Measurements from ENCODE around the gene PIAS4. TPM values are rescaled to one million over a fixed set of nuclear protein-coding genes. Genes with fewer than 3 reads are reported as not detected.

Gene PIAS4
- total RNA-seq, 2 experiments from 2014 or later, result 23.0 to 37.3 TPM

Small RNAs within 50 kb of the gene (microRNA-seq; reads per million reads assigned to microRNA genes)
- gene MIR637 (ENCODE audit: borderline replicate concordance), result not detected

Other genes with a start within 250 kb of the PIAS4 start
- 10 to 100 TPM; 29.8 to 37.1 TPM for gene APBA3, start 246.0 kb upstream of the PIAS4 start, total RNA-seq
- gene MRPL54, start 245.1 kb upstream of the PIAS4 start, total RNA-seq, result 10 to 100 TPM; 54.8 to 63.9 TPM
- gene RAX2, start 235.5 kb upstream of the PIAS4 start, total RNA-seq, result not detected
- 10 to 100 TPM; 24.3 to 30.1 TPM for gene MATK, start 221.4 kb upstream of the PIAS4 start, total RNA-seq
- under 1 TPM; 0.23 to 0.51 TPM for gene ZFR2, start 138.7 kb upstream of the PIAS4 start, total RNA-seq
- gene ATCAY, start 127.1 kb upstream of the PIAS4 start, total RNA-seq, result under 1 TPM in 1 of 2 experiments, not detected in 1; 0.07 TPM
- gene NMRK2, start 74.7 kb upstream of the PIAS4 start, total RNA-seq, result not detected
- gene DAPK3, start 36.6 kb upstream of the PIAS4 start, total RNA-seq, result 10 to 100 TPM; 26.7 to 27.6 TPM
- gene EEF2, start 22.3 kb upstream of the PIAS4 start, total RNA-seq, result 1,000 to 10,000 TPM; 3,116 to 3,255 TPM
- 10 to 100 TPM; 24.0 to 26.4 TPM for gene ZBTB7A, start 59.2 kb downstream of the PIAS4 start, total RNA-seq
- 100 to 1,000 TPM; 108 to 133 TPM for gene MAP2K2, start 116.4 kb downstream of the PIAS4 start, total RNA-seq
- gene CREB3L3, start 145.9 kb downstream of the PIAS4 start, total RNA-seq, result not detected
- gene SIRT6, start 174.8 kb downstream of the PIAS4 start, total RNA-seq, result 10 to 100 TPM; 26.2 to 29.4 TPM
- 1 to 10 TPM; 1.1 to 1.3 TPM for gene ANKRD24, start 175.0 kb downstream of the PIAS4 start, total RNA-seq
- 10 to 100 TPM; 14.5 to 16.8 TPM for gene EBI3, start 221.8 kb downstream of the PIAS4 start, total RNA-seq
- gene YJU2, start 239.3 kb downstream of the PIAS4 start, total RNA-seq, result 10 to 100 TPM; 29.8 to 34.8 TPM